CD4-positive, alpha-beta memory T cell (primary cell): ENCODE results near the gene BDH2. TPM values are rescaled to one million over a fixed set of nuclear protein-coding genes. Genes with fewer than 3 reads are reported as not detected.

ENCODE experiments used
- CTCF ChIA-PET: fragments of 350-600 bp; sonication (Branson Sonifier 250); formaldehyde crosslinking; loops from one replicate; lab custom pipeline; 2021; ENCODE audit warnings: inconsistent platforms; ENCODE audit not compliant: partially characterized antibody; lab: Charles Lee
- POLR2A ChIA-PET: fragments of 350-600 bp; sonication (Branson Sonifier 250); formaldehyde crosslinking; loops from one replicate; lab custom pipeline; 2021; ENCODE audit not compliant: partially characterized antibody; lab: Charles Lee
- DNase-seq, 5 donors: peaks; one replicate each; pipeline versions ENCODE4 v3.0.0 to v3.0.0-alpha.2; 2020 to 2022; ENCODE audit warnings: mixed read lengths in 1 of 5
- H3K27ac ChIP-seq: one replicate; pipeline ENCODE4 v1.7.0; 2013; ENCODE audit warnings: low read depth, low read length
- H3K27me3 ChIP-seq: 2 replicates; pipeline ENCODE4 v1.7.0; 2013; ENCODE audit warnings: mild to moderate bottlenecking, low read length, moderate library complexity; ENCODE audit not compliant: insufficient read depth
- H3K36me3 ChIP-seq: 2 replicates; pipeline ENCODE4 v1.7.0; 2013; ENCODE audit warnings: mild to moderate bottlenecking, low read length, moderate library complexity; ENCODE audit not compliant: insufficient read depth
- H3K4me1 ChIP-seq: 2 replicates; pipeline ENCODE4 v1.7.0; 2013; ENCODE audit warnings: mild to moderate bottlenecking, low read length, moderate library complexity; ENCODE audit not compliant: insufficient read depth
- H3K4me3 ChIP-seq, 2 donors: one replicate each; pipeline ENCODE4 v1.7.0; 2013; ENCODE audit warnings: low read length in 2 of 2, mild to moderate bottlenecking in 1 of 2
- H3K9me3 ChIP-seq, 2 donors: one replicate each; pipeline ENCODE4 v1.7.0; 2013; ENCODE audit warnings: low read length in 2 of 2, control low read depth in 1 of 2; ENCODE audit not compliant: control insufficient read depth in 1 of 2
- H3K27ac Mint-ChIP-seq, 7 donors: one replicate each; pipeline ENCODE4 v1.8.0; 2020 to 2021; ENCODE audit warnings: mixed read lengths in 7 of 7, mild to moderate bottlenecking in 6 of 7, inconsistent platforms in 3 of 7, moderate library complexity in 3 of 7
- H3K27me3 Mint-ChIP-seq, 2 donors: one replicate each; pipeline ENCODE4 v1.8.0; 2020 to 2021; ENCODE audit warnings: mixed read lengths in 2 of 2
- H3K36me3 Mint-ChIP-seq, 2 donors: one replicate each; pipeline ENCODE4 v1.8.0; 2020 to 2021; ENCODE audit warnings: mixed read lengths in 2 of 2, inconsistent platforms in 1 of 2, mild to moderate bottlenecking in 1 of 2
- H3K4me1 Mint-ChIP-seq, 4 donors: one replicate each; pipeline ENCODE4 v1.8.0; 2020 to 2021; ENCODE audit warnings: mixed read lengths in 4 of 4, mild to moderate bottlenecking in 1 of 4
- H3K4me3 Mint-ChIP-seq, 8 donors: one replicate each; pipeline ENCODE4 v1.8.0; 2020 to 2021; ENCODE audit warnings: mixed read lengths in 8 of 8, mild to moderate bottlenecking in 7 of 8, moderate library complexity in 6 of 8, inconsistent platforms in 3 of 8
- H3K9me3 Mint-ChIP-seq, 8 donors: one replicate each; pipeline ENCODE4 v1.8.0; 2020 to 2021; ENCODE audit warnings: mixed read lengths in 8 of 8, mild to moderate bottlenecking in 5 of 8, inconsistent platforms in 3 of 8, moderate library complexity in 1 of 8
- intact Hi-C: fragments of 100-400 bp; cut with micrococcal nuclease; formaldehyde crosslinking; loops from one replicate; pipeline ENCODE4 v1.15.1; 2023
- polyA plus RNA-seq, 2 donors: library from polyadenylated mRNA; unstranded; fragments of 300-500 nt; fragmentation: Illumina TruSeq; gene quantifications; one replicate each; pipeline ENCODE4 v1.2.3, GENCODE V29; 2021
- total RNA-seq, 2 experiments: library from RNA; stranded (reverse); gene quantifications; one replicate each; pipeline ENCODE4 v1.2.3, GENCODE V29; 2021

BDH2 gene
- total RNA-seq = 10 to 100 TPM; 20.1 to 20.5 TPM
- 10 to 100 TPM; 24.2 to 25.3 TPM for polyA plus RNA-seq

DNA sequence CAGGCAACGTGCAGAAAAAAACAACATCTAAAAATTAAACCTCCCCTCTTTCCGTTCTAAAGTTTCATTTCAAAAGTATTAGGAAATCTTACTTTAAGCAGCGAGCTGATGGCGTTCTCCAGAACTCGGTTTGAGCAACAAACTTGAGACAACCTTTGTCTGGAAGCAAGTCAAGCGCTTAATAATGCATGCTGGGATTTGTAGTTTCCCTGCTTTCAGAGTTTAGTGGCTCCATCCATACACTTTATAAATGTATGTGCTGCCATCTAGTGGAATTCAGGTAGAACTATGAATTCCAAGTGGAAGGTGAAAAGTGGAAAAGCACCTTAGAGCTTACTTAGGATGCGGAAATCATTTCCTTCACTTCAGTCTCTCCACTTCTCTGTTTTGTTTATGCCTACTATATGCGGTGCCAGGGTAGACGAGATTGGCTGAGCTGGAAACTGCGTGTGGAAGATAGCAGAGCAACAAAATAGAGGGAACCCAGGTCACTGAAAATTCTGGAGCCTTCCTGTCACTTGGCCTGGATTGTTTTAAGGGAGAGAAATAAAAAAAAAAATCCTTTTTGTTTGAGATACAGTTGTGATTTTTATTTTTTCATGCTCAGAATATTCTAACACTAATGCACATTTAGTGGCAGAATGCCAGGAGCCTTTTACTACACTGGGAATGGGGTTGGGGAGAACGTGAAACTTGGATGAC is at the start of gene BDH2:
TSS of gene BDH2 (minus strand) at position 144 of the 702 bp plus-strand sequence. CDS start 3,580 bp downstream, outside the sequence.
- Histone ChIP-seq H3K27me3 (no peaks in the 10 kb centered on the region), H3K4me3 (peak within 1 kb of the TSS; percentile 4 to 54), H3K9me3 (no peaks in the 10 kb centered on the region), H3K36me3 (no peaks in the 10 kb centered on the region), H3K4me1 (peaks cover 14% of the 10 kb centered on the region), H3K27ac (peak within 1 kb of the TSS; percentile 42)
- peaks cover 12 to 34% (median 24%) of the 10 kb centered on the region in 4 donors for H3K4me1 Mint-ChIP-seq
- peak within 1 kb of the TSS; percentile 59 to 95 (median 89) for H3K27ac Mint-ChIP-seq
- DNase-seq = peak; percentile 77 to 84 (median 82)
- ChIA-PET POLR2A (interaction anchor here (1.0 to 3.0 kb wide), 6 partner anchors 11 to 487 kb away, joined by 3 to 13 read pairs (median 3); partner anchors contain the start of genes CISD2, MANBA and SLC9B2), CTCF (interaction anchor here (0.8 to 4.9 kb wide), 19 partner anchors 9 to 754 kb away, joined by 3 to 59 read pairs (median 5); partner anchors contain the start of genes SLC39A8, SLC9B1 and SLC9B2)
- peak within 1 kb of the TSS; percentile 81 to 97 (median 92) for H3K4me3 Mint-ChIP-seq
- peaks cover 0 to 1% of the 10 kb centered on the region in 2 donors for H3K36me3 Mint-ChIP-seq
- no peaks in the 10 kb centered on the region for H3K27me3 Mint-ChIP-seq
- H3K9me3 Mint-ChIP-seq = no peaks in the 10 kb centered on the region
- intact Hi-C loops = loop anchor here (1.0 to 2.0 kb wide), 8 partner anchors 24 to 669 kb away; partner anchors contain the start of genes SLC9B1, SLC9B2 and UBE2D3

DNA sequence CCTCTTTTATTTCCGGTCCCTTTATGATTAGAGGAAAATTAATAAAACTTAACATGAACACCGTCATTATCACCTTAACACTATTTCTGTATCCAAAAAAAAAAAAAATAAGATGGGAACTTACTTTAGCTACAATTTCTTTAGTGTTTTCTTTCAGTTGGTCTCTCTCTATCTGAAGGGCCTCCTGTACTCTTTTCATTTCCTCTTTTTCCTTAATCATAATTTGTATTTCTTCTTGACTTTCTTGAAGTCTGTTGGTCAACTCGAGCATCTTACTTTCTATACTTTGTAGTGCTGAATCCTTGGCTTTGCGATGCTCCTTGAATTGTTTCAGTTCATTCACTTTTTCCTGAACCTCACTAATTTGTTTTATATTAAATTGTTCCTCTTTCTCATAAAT is 45.3 kb upstream of the BDH2 start:
- POLR2A ChIA-PET = no interaction called here

DNA sequence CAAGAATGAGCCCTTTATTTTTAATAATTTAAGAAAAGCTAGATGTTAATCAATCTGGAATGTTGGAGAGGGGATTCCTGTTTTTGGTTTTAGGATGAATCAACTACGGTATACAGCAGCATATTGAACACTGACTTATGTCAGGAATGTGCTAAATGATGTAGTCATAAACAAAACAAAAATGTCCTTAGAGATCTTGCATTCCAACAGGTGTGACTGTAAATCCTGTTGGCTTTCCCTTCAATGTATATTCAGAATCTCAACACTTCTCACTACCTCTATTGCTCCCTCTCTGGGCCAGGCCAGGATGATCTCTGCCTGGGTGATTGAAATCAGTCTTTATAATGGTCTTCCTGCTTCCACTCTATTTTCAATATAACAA is 37.8 kb upstream of the BDH2 start:
- Histone ChIP-seq H3K4me3 (no peak overlapping the region), H3K27ac (no peak overlapping the region), H3K4me1 (peaks cover 13% of the 10 kb centered on the region), H3K27me3 (no peaks in the 10 kb centered on the region), H3K9me3 (no peaks in the 10 kb centered on the region), H3K36me3 (no peaks in the 10 kb centered on the region)
- DNase-seq = no peak
- Mint-ChIP-seq H3K4me1 (peaks cover 7 to 15% (median 10%) of the 10 kb centered on the region in 4 donors), H3K9me3 (peaks cover 0 to 2% (median 0%) of the 10 kb centered on the region in 8 donors), H3K27ac (peak overlapping the region in 3 of 7 donors; percentile 1 to 76 (median 29)), H3K36me3 (no peaks in the 10 kb centered on the region), H3K4me3 (no peak overlapping the region), H3K27me3 (no peaks in the 10 kb centered on the region)
- ChIA-PET POLR2A (no interaction called here), CTCF (interaction anchor here (1.1 kb wide), 1 partner anchor 12 kb away, joined by 3 read pairs; no protein-coding TSS in a partner anchor)
- intact Hi-C loops = no loop called here

More for the DNA sequence above, 45.3 kb upstream of the BDH2 start:
- H3K4me3 ChIP-seq = no peak overlapping the region
- H3K4me1 ChIP-seq = no peaks in the 10 kb centered on the region
- Mint-ChIP-seq H3K4me1 (peaks cover 0 to 2% (median under 1%) of the 10 kb centered on the region in 4 donors), H3K27ac (peak overlapping the region in 1 of 7 donors; percentile 64), H3K9me3 (peaks cover 0 to 5% (median 1%) of the 10 kb centered on the region in 8 donors), H3K4me3 (no peak overlapping the region), H3K36me3 (peaks cover 0 to 14% of the 10 kb centered on the region in 2 donors), H3K27me3 (no peaks in the 10 kb centered on the region)
- no peaks in the 10 kb centered on the region for H3K27me3 ChIP-seq
- CTCF ChIA-PET = no interaction called here
- no peaks in the 10 kb centered on the region for H3K36me3 ChIP-seq
- no peak overlapping the region for H3K27ac ChIP-seq
- DNase-seq = no peak
- H3K9me3 ChIP-seq = no peaks in the 10 kb centered on the region
- intact Hi-C loops = no loop called here

DNA sequence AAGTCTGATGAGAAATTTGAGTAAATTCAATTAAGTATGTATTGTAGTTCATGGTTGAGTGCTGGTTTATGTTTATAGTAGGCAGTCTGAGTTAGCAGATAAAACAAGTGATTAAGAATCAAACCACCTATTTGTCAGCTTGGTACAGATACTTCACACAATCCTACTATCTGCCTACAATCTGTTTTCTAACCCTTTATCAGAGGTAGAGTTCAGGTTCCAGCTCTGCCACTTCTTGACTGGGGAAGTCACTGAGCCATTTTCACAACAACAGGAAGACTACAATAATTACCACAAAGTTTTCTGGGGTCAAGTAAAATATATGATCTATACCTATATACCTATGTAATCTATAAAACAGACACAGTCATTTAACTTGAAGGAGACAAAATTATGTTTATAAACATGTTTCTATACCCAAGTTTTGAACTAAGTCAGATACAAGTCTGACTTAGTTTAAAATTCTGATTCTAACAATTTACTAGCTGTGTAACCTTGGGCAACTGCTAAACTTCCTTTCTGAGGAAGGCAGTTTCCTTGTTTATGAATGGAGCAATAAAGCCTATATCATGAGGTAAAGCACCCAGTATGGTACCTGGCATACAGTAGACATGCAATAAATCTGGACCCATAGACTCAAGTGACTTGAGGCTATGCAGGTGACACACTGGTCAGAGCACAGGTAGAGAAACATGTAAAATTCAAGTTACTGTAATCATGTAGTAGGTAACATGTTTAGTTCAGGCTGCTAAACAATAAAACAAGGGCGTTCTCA is 37.2 kb upstream of the BDH2 start:
- intact Hi-C loops = no loop called here
- ChIA-PET POLR2A (interaction anchor here (0.5 kb wide), 1 partner anchor 58 kb away, joined by 3 read pairs; no protein-coding TSS in a partner anchor), CTCF (interaction anchor here (1.1 kb wide), 1 partner anchor 11 kb away, joined by 3 read pairs; no protein-coding TSS in a partner anchor)
- DNase-seq = peak in 1 of 5 donors; percentile 0
- Mint-ChIP-seq H3K27ac (peak overlapping the region; percentile 6 to 81 (median 47)), H3K9me3 (peaks cover 0 to 2% (median 0%) of the 10 kb centered on the region in 8 donors), H3K27me3 (no peaks in the 10 kb centered on the region), H3K36me3 (no peaks in the 10 kb centered on the region), H3K4me3 (peak overlapping the region in 2 of 8 donors; percentile 4 to 9), H3K4me1 (peaks cover 7 to 15% (median 10%) of the 10 kb centered on the region in 4 donors)
- Histone ChIP-seq H3K27me3 (no peaks in the 10 kb centered on the region), H3K27ac (no peak overlapping the region), H3K36me3 (no peaks in the 10 kb centered on the region), H3K4me3 (no peak overlapping the region), H3K4me1 (peaks cover 13% of the 10 kb centered on the region), H3K9me3 (no peaks in the 10 kb centered on the region)

DNA sequence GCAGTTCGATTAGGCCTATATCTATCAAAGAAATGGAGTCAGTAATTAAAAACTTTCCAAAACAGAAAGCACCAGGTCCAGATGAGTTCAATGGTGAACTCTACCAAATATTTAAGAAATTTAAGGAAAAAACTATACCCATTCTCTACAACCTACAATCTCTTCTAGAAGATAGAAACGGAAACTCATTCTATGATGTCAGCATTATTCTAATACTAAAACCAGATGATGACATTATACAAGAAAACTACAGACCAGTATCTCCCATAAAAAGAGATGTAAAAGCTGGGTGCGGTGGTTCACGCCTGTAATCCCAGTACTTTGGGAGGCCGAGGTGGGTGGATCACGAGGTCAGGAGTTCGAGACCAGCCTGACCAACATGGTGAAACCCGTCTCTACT is 29.5 kb upstream of the BDH2 start:
- Mint-ChIP-seq H3K4me1 (no peaks in the 10 kb centered on the region), H3K27ac (no peak overlapping the region), H3K27me3 (no peaks in the 10 kb centered on the region), H3K4me3 (no peak overlapping the region), H3K9me3 (peaks cover 0 to 21% (median 14%) of the 10 kb centered on the region in 8 donors), H3K36me3 (peaks cover 12 to 24% of the 10 kb centered on the region in 2 donors)
- Histone ChIP-seq H3K9me3 (no peaks in the 10 kb centered on the region), H3K4me3 (no peak overlapping the region), H3K36me3 (no peaks in the 10 kb centered on the region), H3K4me1 (no peaks in the 10 kb centered on the region), H3K27me3 (no peaks in the 10 kb centered on the region), H3K27ac (no peak overlapping the region)
- intact Hi-C loops = no loop called here
- no peak for DNase-seq
- POLR2A ChIA-PET = no interaction called here
- CTCF ChIA-PET = no interaction called here

DNA sequence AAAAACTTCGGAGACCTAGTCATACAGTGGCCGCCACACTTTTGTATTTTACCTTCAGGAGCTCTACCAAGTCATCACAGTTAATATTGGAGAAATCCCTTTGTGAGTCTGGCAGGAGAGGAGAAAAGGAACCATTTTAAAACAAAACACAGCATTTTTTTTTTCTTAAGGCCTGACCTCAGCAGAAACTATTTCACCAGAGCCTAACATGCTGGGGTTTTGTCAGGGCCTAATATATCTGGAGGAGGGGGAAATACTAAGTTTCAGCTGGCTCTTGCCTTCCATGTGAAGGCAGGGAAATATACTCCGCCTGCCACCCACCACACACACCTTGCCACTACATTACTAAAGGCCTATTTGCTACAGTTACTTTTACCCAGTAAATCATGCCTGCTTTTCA is 26.5 kb upstream of the BDH2 start:
- no peaks in the 10 kb centered on the region for H3K27me3 ChIP-seq
- no peaks in the 10 kb centered on the region for H3K27me3 Mint-ChIP-seq
- no peak overlapping the region for H3K4me3 Mint-ChIP-seq
- intact Hi-C loops = no loop called here
- ChIA-PET POLR2A (no interaction called here), CTCF (interaction anchor here (0.9 kb wide), 1 partner anchor 11 kb away, joined by 3 read pairs; no protein-coding TSS in a partner anchor)
- no peak overlapping the region for H3K27ac ChIP-seq
- no peak for DNase-seq
- H3K4me3 ChIP-seq = no peak overlapping the region
- peaks cover 0 to 21% (median 14%) of the 10 kb centered on the region in 8 donors for H3K9me3 Mint-ChIP-seq
- H3K27ac Mint-ChIP-seq = no peak overlapping the region
- peaks cover 12 to 24% of the 10 kb centered on the region in 2 donors for H3K36me3 Mint-ChIP-seq
- no peaks in the 10 kb centered on the region for H3K36me3 ChIP-seq
- H3K9me3 ChIP-seq = no peaks in the 10 kb centered on the region
- no peaks in the 10 kb centered on the region for H3K4me1 ChIP-seq
- H3K4me1 Mint-ChIP-seq = no peaks in the 10 kb centered on the region
